ENCODE measurements around the gene PSMB11. TPM values are rescaled to one million over a fixed set of nuclear protein-coding genes. Genes with fewer than 3 reads are reported as not detected.

The PSMB11 gene
- total RNA-seq, result not detected

- TF ChIP-seq POLR2AphosphoS5 (IDR thresholded peaks at IDR 0.05; ENCODE audit: insufficient read depth in 1 of 2, low read depth in 1 of 2) (no peak), POLR2A (IDR thresholded peaks at IDR 0.05) (no peak), CTCF (IDR thresholded peaks at IDR 0.05) (no peak)
- intact Hi-C loops (cut with DNase I), result no loop called here
These were observed at the start of gene PSMB11 for GRCh38 chr14:23042162-23042965. Gene PSMB11, plus strand, starts transcription at chr14:23042212. Its CDS starts 14 bp downstream, at chr14:23042226.

GRCh38 chr14:22993517-22993916 lies 48.5 kb upstream of the PSMB11 start:
- Histone ChIP-seq H3K4me3 (no peak overlapping the region), H3K27me3 (no peaks in the 10 kb centered on the region), H3K27ac (no peak overlapping the region), H3K9me3 (no peaks in the 10 kb centered on the region), H3K36me3 (peaks cover 0 to 6% of the 10 kb centered on the region in 2 donors), H3K4me1 (peaks cover 10% of the 10 kb centered on the region)
- intact Hi-C loops (cut with DNase I), result no loop called here
- TF ChIP-seq CTCF (IDR thresholded peaks at IDR 0.05), result no peak
- no peak for DNase-seq (ENCODE audit: extremely low spot score in 2 of 2)

More at GRCh38 chr14:23042162-23042965, at the start of gene PSMB11:
- Histone ChIP-seq H3K27ac (no peak within 1 kb of the TSS), H3K9me3 (no peaks in the 10 kb centered on the region), H3K4me1 (no peaks in the 10 kb centered on the region), H3K36me3 (no peaks in the 10 kb centered on the region), H3K4me3 (no peak within 1 kb of the TSS), H3K27me3 (no peaks in the 10 kb centered on the region)
- no peak for DNase-seq (ENCODE audit: extremely low spot score in 2 of 2)

- Histone ChIP-seq H3K9me3 (no peaks in the 10 kb centered on the region), H3K27ac (no peak overlapping the region), H3K36me3 (peaks cover 0 to 1% of the 10 kb centered on the region in 2 donors), H3K4me1 (peaks cover 10% of the 10 kb centered on the region), H3K27me3 (no peaks in the 10 kb centered on the region), H3K4me3 (no peak overlapping the region)
- TF ChIP-seq POLR2AphosphoS5 (IDR thresholded peaks at IDR 0.05; ENCODE audit: insufficient read depth in 1 of 2, low read depth in 1 of 2), result no peak
- TF ChIP-seq POLR2A (IDR thresholded peaks at IDR 0.05), result no peak
- peak in 2 of 3 experiments; percentile 33 to 37 for TF ChIP-seq CTCF (IDR thresholded peaks at IDR 0.05)
- DNase-seq (ENCODE audit: extremely low spot score in 2 of 2), result no peak
- intact Hi-C loops (cut with DNase I), result no loop called here
These were observed 47.2 kb upstream of the PSMB11 start for GRCh38 chr14:22994762-22995275.

- Histone ChIP-seq H3K4me3 (no peak overlapping the region), H3K9me3 (no peaks in the 10 kb centered on the region), H3K36me3 (no peaks in the 10 kb centered on the region), H3K27me3 (no peaks in the 10 kb centered on the region), H3K4me1 (peaks cover 10% of the 10 kb centered on the region), H3K27ac (no peak overlapping the region)
- TF ChIP-seq CTCF (IDR thresholded peaks at IDR 0.05), result no peak
- no peak for TF ChIP-seq POLR2AphosphoS5 (IDR thresholded peaks at IDR 0.05; ENCODE audit: insufficient read depth in 1 of 2, low read depth in 1 of 2)
- TF ChIP-seq POLR2A (IDR thresholded peaks at IDR 0.05), result no peak
- intact Hi-C loops (cut with DNase I), result no loop called here
- no peak for DNase-seq (ENCODE audit: extremely low spot score in 2 of 2)
These were observed 46.0 kb upstream of the PSMB11 start for GRCh38 chr14:22995889-22996625.
